Measurements from ENCODE around the gene DISP2.

The DISP2 gene

DNA sequence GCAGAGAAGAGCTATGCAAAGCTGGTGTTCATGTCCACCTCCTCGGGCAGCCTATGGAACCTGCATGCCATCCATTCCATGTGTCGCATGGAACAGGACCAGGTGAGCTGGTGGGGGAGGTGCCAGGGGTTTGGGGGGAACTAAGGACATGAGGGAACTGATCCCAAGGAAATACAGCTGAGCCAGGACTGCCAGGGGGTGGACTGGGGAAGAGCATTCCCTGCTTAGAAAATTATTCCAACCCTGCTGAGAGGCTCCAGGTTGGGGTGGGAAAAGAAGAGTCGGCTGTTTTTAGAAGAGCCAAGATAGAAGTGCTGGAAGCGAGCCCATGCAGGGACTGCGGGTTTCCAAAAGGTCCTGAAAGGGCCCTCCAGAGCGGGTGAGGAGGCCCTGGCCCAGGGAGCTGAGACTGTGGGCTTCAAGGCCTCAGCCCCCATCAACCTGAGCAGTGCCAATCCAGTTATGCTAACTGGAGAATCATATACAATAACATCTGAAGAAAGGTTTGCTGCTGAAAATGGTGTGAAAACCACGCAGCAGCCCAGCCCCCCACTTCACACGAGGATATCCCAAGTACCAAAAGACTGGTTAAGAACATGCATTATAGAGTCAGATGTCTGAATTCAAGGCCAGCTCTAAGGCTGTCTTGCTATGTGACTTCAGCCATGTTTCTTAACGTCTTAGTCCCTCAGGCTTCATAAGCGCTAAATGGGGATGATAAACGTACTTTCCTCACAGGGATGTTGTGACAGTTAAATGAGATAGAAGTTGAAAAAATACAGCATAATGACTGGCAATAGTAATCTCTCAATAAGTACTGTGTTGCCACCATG lies 7.8 kb downstream of the DISP2 start:
- no peaks in the 10 kb centered on the region for H3K36me3 ChIP-seq (ENCODE audit: control insufficient read depth, insufficient read depth, low read length)
- TF ChIP-seq, protein P1, sequence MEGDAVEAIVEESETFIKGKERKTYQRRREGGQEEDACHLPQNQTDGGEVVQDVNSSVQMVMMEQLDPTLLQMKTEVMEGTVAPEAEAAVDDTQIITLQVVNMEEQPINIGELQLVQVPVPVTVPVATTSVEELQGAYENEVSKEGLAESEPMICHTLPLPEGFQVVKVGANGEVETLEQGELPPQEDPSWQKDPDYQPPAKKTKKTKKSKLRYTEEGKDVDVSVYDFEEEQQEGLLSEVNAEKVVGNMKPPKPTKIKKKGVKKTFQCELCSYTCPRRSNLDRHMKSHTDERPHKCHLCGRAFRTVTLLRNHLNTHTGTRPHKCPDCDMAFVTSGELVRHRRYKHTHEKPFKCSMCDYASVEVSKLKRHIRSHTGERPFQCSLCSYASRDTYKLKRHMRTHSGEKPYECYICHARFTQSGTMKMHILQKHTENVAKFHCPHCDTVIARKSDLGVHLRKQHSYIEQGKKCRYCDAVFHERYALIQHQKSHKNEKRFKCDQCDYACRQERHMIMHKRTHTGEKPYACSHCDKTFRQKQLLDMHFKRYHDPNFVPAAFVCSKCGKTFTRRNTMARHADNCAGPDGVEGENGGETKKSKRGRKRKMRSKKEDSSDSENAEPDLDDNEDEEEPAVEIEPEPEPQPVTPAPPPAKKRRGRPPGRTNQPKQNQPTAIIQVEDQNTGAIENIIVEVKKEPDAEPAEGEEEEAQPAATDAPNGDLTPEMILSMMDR (IDR thresholded peaks at IDR 0.05; ENCODE audit: insufficient read depth, low read length, poor library complexity, severe bottlenecking): no peak
- no peaks in the 10 kb centered on the region; the same call in 1 of the 2 replicates for H3K27me3 ChIP-seq (replicated peaks; ENCODE audit: control insufficient read depth, insufficient read depth, low read length)

DNA sequence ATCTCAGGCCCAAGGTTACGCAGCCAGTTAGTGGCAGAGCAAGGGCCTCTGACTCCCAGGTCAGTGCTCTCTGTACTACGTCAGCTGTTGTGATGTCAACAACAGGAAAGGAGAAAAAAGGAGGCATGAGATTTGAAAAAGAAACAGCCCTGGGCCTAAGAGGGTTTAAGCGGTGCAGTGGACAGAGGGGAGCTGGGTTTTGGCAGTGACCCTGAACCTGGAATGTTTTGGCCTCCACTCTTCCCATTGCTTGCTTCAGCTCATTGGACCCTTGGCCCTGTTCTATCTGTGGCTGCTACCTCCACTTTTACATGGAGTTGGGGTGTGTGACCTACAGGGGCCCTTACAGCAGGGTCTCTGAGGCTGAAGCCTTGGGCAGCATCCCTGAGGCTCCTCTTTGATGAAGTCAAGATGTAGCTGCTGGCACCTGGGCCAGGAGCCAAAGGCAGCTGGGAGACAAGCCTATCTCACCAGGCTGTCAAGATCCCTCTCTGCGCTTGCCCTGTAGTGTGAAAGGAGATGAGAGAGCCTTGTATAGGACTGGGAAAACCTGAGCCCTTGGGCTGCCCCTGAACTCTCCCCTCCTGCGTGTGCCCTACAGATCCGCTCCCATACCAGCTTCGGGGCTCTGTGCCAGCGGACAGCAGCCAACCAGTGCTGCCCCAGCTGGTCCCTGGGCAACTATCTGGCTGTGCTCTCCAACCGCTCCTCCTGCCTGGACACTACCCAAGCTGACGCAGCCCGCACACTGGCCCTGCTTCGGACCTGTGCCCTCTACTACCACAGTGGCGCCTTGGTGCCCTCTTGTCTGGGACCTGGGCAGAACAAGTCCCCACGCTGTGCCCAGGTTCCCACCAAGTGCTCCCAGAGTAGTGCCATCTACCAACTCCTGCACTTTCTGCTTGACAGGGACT lies 8.7 kb downstream of the DISP2 start:
- H3K36me3 ChIP-seq (ENCODE audit: control insufficient read depth, insufficient read depth, low read length): no peaks in the 10 kb centered on the region
- H3K27me3 ChIP-seq (replicated peaks; ENCODE audit: control insufficient read depth, insufficient read depth, low read length): no peaks in the 10 kb centered on the region; the same call in 1 of the 2 replicates
- no peak overlapping the region for H3K4me3 ChIP-seq (replicated peaks; ENCODE audit: low read depth, low read length)
- no peak for DNase-seq (ENCODE audit: extremely low read depth, insufficient read length)
- TF ChIP-seq, protein P1 (IDR thresholded peaks at IDR 0.05; ENCODE audit: insufficient read depth, low read length, poor library complexity, severe bottlenecking): no peak

More for the DNA sequence above, 7.8 kb downstream of the DISP2 start:
- no peak for DNase-seq (ENCODE audit: extremely low read depth, insufficient read length)
- no peak overlapping the region for H3K4me3 ChIP-seq (replicated peaks; ENCODE audit: low read depth, low read length)

DNA sequence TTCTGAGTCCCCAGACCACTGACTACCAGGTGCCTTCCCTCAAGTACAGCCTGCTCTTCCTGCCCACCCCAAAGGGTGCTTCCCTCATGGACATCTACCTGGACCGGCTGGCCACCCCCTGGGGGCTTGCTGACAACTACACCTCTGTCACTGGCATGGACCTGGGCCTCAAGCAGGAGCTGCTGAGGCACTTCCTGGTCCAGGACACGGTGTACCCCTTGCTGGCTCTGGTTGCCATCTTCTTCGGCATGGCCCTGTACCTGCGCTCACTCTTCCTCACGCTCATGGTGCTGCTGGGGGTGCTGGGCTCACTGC lies 9.3 kb downstream of the DISP2 start:
- no peak for DNase-seq (ENCODE audit: extremely low read depth, insufficient read length)

DNA sequence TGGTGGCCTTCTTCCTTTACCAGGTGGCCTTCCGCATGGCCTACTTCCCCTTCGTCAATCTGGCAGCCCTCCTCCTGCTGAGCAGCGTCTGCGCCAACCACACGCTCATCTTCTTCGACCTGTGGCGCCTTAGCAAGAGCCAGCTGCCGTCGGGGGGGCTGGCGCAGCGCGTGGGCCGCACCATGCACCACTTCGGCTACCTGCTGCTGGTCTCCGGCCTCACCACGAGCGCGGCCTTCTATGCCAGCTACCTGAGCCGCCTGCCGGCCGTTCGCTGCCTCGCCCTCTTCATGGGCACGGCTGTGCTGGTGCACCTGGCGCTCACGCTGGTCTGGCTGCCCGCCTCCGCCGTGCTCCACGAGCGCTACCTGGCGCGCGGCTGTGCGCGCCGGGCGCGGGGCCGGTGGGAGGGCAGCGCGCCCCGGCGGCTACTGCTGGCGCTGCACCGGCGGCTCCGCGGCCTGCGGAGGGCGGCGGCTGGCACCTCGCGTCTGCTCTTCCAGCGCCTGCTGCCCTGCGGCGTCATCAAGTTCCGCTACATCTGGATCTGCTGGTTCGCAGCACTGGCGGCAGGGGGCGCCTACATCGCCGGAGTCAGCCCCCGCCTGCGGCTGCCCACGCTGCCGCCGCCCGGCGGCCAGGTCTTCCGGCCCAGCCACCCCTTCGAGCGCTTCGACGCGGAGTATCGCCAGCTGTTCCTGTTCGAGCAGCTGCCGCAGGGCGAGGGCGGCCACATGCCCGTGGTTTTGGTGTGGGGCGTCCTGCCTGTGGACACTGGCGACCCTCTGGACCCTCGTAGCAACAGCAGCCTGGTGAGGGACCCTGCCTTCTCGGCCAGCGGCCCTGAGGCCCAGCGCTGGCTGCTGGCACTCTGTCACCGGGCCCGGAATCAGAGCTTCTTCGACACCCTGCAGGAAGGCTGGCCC lies 9.9 kb downstream of the DISP2 start:
- Histone ChIP-seq H3K4me3 (replicated peaks; ENCODE audit: low read depth, low read length) (peak overlapping the region; percentile 38), H3K36me3 (ENCODE audit: control insufficient read depth, insufficient read depth, low read length) (no peaks in the 10 kb centered on the region), H3K27me3 (replicated peaks; ENCODE audit: control insufficient read depth, insufficient read depth, low read length) (no peaks in the 10 kb centered on the region; the same call in 1 of the 2 replicates)
- TF ChIP-seq, protein P1 (IDR thresholded peaks at IDR 0.05; ENCODE audit: insufficient read depth, low read length, poor library complexity, severe bottlenecking): peak; percentile 73
- DNase-seq (ENCODE audit: extremely low read depth, insufficient read length): peak; percentile 86

More for the DNA sequence above, 9.3 kb downstream of the DISP2 start:
- Histone ChIP-seq H3K27me3 (replicated peaks; ENCODE audit: control insufficient read depth, insufficient read depth, low read length) (no peaks in the 10 kb centered on the region; the same call in 1 of the 2 replicates), H3K4me3 (replicated peaks; ENCODE audit: low read depth, low read length) (no peak overlapping the region), H3K36me3 (ENCODE audit: control insufficient read depth, insufficient read depth, low read length) (no peaks in the 10 kb centered on the region)
- TF ChIP-seq, protein P1 (IDR thresholded peaks at IDR 0.05; ENCODE audit: insufficient read depth, low read length, poor library complexity, severe bottlenecking): no peak

Measured in GM06990 (cell line).